NCI-H1436 (cell line): Measurements from ENCODE around the gene TCF25.

Source experiments
- DNase-seq: peaks from one replicate; lab custom pipeline; 2025; lab: John Stamatoyannopoulos, UW

The TCF25 gene

GRCh38 chr16:89880477-89881367, 7.3 kb downstream of the TCF25 start:
- no peak for DNase-seq

DNA sequence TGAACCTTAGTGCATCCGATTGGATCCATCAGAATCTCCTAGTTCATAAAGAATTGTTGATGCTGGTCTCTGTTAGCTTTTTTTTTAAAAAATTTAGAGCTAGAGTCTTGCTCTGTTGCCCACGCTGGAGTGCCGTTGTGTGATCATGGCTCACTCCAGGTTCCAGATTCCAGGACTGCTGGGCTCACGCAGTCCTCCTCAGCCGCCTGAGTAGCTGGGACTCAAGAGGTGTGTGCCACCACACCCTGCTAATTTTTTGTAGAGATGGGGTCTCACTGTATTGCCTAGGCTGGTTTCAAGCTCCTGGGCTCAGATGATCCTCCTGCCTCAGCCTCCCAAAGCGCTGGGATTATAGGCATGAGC, 8.0 kb downstream of the TCF25 start:
- no peak for DNase-seq

GRCh38 chr16:89883346-89884040, 10.1 kb downstream of the TCF25 start:
- DNase-seq: no peak

DNA sequence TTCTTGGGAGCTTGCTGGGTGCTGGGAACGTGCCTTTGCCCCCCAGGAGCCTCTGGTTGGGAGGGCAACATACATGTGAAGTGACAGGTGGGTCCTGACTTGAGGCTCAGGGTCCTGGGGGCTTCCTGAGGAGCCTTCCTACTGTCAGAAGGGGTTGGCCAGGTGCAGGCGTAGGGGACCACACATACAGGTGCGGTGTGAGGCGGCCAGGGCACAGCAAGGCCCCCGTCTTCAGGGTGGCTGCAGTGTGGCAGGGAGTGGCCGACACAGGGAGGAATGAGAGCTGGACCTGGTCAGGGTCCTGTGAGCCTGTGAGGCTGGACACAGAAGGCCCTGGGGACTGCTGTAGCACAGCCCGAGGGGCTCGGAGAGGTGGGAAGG, 10.6 kb downstream of the TCF25 start:
- no peak for DNase-seq

GRCh38 chr16:89887243-89887642, 13.9 kb downstream of the TCF25 start:
- no peak for DNase-seq

GRCh38 chr16:89890200-89890599, 16.8 kb downstream of the TCF25 start:
- DNase-seq: no peak

GRCh38 chr16:89890886-89891657, 17.7 kb downstream of the TCF25 start:
- no peak for DNase-seq

DNA sequence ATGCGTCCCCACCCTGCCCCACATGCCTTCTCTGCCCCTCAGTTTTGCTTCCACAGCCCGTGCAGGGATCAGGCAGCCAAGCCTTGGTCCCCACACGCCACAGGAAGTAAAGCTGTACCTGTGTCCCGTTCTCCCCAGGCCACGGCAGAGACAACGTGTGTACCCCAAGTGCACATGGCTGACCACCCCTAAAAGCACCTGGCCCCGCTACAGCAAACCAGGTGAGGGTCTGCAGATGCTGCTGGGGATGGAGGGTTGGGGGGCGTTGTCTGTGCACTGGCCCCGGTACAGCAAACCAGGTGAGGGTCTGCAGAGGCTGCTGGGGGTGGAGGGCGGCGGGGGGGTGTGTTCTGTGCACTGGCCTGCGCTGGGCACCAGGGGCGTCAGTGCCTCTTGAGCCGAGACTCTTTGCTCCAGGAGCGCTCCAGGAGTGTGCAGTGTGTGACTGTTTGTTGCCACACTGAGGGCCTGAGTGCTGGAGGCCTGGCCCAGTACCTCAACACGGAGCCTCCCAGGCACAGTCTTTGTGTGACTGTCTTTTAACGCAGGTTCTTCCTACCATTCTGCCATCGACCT, 18.8 kb downstream of the TCF25 start:
- DNase-seq: no peak

GRCh38 chr16:89892635-89893034, 19.2 kb downstream of the TCF25 start:
- no peak for DNase-seq

- DNase-seq: no peak
These were observed 20.5 kb downstream of the TCF25 start for GRCh38 chr16:89893642-89894548.

GRCh38 chr16:89895482-89896250, 22.3 kb downstream of the TCF25 start:
- DNase-seq: no peak

- DNase-seq: no peak
These were observed 23.8 kb downstream of the TCF25 start for GRCh38 chr16:89897204-89897603.

DNA sequence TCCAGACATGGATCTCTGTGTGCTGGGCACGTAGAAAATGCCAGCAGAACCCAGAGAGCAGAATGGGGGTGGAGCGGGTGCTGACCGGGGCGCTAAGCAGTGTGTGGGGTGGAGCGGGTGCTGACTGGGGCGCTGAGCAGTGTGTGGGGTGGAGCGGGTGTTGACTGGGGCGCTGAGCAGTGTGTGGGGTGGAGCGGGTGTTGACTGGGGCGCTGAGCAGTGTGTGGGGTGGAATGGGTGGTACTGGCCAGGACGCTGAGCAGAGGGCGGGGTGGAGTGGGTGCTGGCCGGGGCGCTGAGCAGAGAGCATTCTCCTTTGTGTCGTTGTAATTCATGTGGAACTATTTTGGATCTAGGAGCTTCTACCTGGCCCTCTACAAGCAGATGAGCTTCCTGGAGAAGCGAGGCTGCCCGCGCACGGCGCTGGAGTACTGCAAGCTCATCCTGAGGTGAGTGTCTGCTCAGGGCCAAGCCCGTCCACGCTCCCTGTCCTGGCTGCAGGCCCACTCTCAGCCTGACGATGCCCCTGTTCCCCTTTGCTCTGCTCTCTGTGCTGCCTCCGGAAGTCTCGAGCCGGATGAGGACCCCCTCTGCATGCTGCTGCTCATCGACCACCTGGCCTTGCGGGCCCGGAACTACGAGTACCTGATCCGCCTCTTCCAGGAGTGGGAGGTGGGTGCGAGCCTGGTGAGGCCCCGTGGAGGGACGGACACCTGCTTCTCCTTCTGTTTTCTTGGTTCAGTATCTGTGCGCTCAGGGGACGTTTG, 25.0 kb downstream of the TCF25 start:
- no peak for DNase-seq

DNA sequence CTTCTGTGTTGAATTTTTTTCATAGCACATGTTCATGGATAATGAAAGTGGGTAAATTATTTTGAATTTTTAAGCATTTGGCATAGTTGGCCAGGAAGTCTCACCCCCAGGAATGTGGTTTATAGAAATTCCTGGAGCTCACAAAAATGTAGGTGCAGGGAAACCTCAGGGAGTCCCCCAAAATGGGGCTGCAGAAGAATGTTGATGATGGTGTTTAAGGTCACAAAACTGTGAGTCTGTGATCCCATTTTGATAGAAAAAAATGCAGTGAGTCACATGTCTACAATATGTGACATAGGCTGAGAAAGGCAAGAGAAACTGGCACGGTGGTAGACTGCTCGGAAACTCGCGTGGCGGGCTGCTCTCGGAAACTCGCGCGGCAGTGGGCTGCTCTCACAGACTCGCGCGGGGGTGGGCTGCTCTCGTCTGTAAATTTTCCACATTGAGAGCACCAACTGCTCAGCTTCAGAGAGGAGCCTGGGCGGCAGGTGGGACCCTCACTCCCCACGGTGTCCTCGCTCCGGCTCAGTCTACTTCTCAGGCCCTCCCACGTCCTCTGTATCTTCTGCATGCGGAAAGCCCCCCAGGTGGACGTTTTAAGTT, 26.6 kb downstream of the TCF25 start:
- DNase-seq: no peak

- DNase-seq: no peak
These were observed 27.5 kb downstream of the TCF25 start for GRCh38 chr16:89900885-89901284.

GRCh38 chr16:89902980-89903379, 29.6 kb downstream of the TCF25 start:
- DNase-seq: no peak

- DNase-seq: no peak
These were observed 30.6 kb downstream of the TCF25 start for GRCh38 chr16:89903908-89904515.

GRCh38 chr16:89904606-89905510, 31.5 kb downstream of the TCF25 start:
- no peak for DNase-seq
